H9 (cell line): Measurements from ENCODE around the gene UBAC2. TPM values are rescaled to one million over a fixed set of nuclear protein-coding genes. Genes with fewer than 3 reads are reported as not detected.

Experiments used
- DNase-seq: peaks from one replicate; pipeline ENCODE4 v3.0.0-alpha.2; 2017
- H2AFZ ChIP-seq: one replicate; pipeline ENCODE4 v1.6.1; 2013; ENCODE audit warnings: mild to moderate bottlenecking, low read length, control low read depth, moderate library complexity
- H2AK5ac ChIP-seq: 2 replicates; pipeline ENCODE4 v1.6.1; 2013; ENCODE audit warnings: low read length, control low read depth, mixed read lengths; ENCODE audit not compliant: insufficient read length
- H2BK120ac ChIP-seq: one replicate; pipeline ENCODE4 v1.6.1; 2013; ENCODE audit warnings: low read depth, mild to moderate bottlenecking, low read length, control low read depth, inconsistent platforms; ENCODE audit not compliant: poor library complexity, severe bottlenecking
- H2BK12ac ChIP-seq: 2 replicates; pipeline ENCODE4 v1.6.1; 2013; ENCODE audit warnings: low read length, control low read depth, mixed read lengths, low read depth; ENCODE audit not compliant: insufficient read length
- H2BK15ac ChIP-seq: 2 replicates; pipeline ENCODE4 v1.6.1; 2013; ENCODE audit warnings: low read depth, low read length, control low read depth
- H2BK20ac ChIP-seq: one replicate; pipeline ENCODE4 v1.6.1; 2013; ENCODE audit warnings: low read depth, mild to moderate bottlenecking, low read length, control low read depth, inconsistent platforms; ENCODE audit not compliant: poor library complexity, severe bottlenecking
- H2BK5ac ChIP-seq: 2 replicates; pipeline ENCODE4 v1.6.1; 2013; ENCODE audit warnings: low read length, control low read depth, mixed read lengths; ENCODE audit not compliant: insufficient read length
- H3K14ac ChIP-seq: 2 replicates; pipeline ENCODE4 v1.6.1; 2013; ENCODE audit warnings: low read length, control low read depth; ENCODE audit not compliant: insufficient read depth
- H3K18ac ChIP-seq: 2 replicates; pipeline ENCODE4 v1.6.1; 2013; ENCODE audit warnings: low read depth, mild to moderate bottlenecking, mixed read lengths, low read length, control low read depth; ENCODE audit not compliant: insufficient read length
- H3K23ac ChIP-seq: 2 replicates; pipeline ENCODE4 v1.6.1; 2013; ENCODE audit warnings: low read length, control low read depth, mixed read lengths, low read depth; ENCODE audit not compliant: insufficient read length
- H3K23me2 ChIP-seq: 2 replicates; pipeline ENCODE4 v1.6.1; 2013; ENCODE audit warnings: low read depth, mild to moderate bottlenecking, mixed read lengths, low read length, control low read depth; ENCODE audit not compliant: insufficient read length, poor library complexity, severe bottlenecking
- H3K27ac ChIP-seq: 2 replicates; pipeline ENCODE4 v1.5.1; 2013; ENCODE audit warnings: low read length, control low read depth, mixed read lengths, low read depth; ENCODE audit not compliant: insufficient read length
- H3K27me3 ChIP-seq: 2 replicates; pipeline ENCODE4 v1.6.1; 2013; ENCODE audit warnings: low read length, control low read depth, inconsistent platforms; ENCODE audit not compliant: insufficient read depth
- H3K4ac ChIP-seq: 2 replicates; pipeline ENCODE4 v1.6.1; 2013; ENCODE audit warnings: low read depth, mild to moderate bottlenecking, control low read depth, inconsistent platforms, low read length, moderate library complexity
- H3K4me1 ChIP-seq: 2 replicates; pipeline ENCODE4 v1.6.1; 2013; ENCODE audit warnings: low read length, control low read depth, inconsistent platforms; ENCODE audit not compliant: insufficient read depth
- H3K4me2 ChIP-seq: 2 replicates; pipeline ENCODE4 v1.6.1; 2013; ENCODE audit warnings: low read length, control low read depth, mixed read lengths; ENCODE audit not compliant: insufficient read length, insufficient read depth
- H3K56ac ChIP-seq: 2 replicates; pipeline ENCODE4 v1.6.1; 2013; ENCODE audit warnings: low read depth, mild to moderate bottlenecking, mixed read lengths, low read length, control low read depth; ENCODE audit not compliant: insufficient read length
- H3K79me1 ChIP-seq: 2 replicates; pipeline ENCODE4 v1.6.1; 2013; ENCODE audit warnings: low read depth, mild to moderate bottlenecking, moderate library complexity, low read length, control low read depth, inconsistent platforms; ENCODE audit not compliant: insufficient read depth, poor library complexity, severe bottlenecking
- H3K79me2 ChIP-seq: 2 replicates; pipeline ENCODE4 v1.6.1; 2013; ENCODE audit warnings: low read length, control low read depth, inconsistent platforms; ENCODE audit not compliant: insufficient read depth
- H3K9ac ChIP-seq: 2 replicates; pipeline ENCODE4 v1.6.1; 2013; ENCODE audit warnings: low read length, control low read depth, mixed read lengths; ENCODE audit not compliant: insufficient read length; ENCODE audit errors: extremely low read depth
- H3K9me3 ChIP-seq: one replicate; pipeline ENCODE4 v1.6.1; 2013; ENCODE audit warnings: low read depth, low read length, inconsistent platforms; ENCODE audit not compliant: control insufficient read depth
- H3T11ph ChIP-seq: one replicate; pipeline ENCODE4 v1.6.1; 2013; ENCODE audit warnings: mild to moderate bottlenecking, low read length, control low read depth, inconsistent platforms
- H4K20me1 ChIP-seq: one replicate; pipeline ENCODE4 v1.6.1; 2013; ENCODE audit not compliant: control insufficient read depth, insufficient read length, insufficient read depth
- H4K5ac ChIP-seq: 2 replicates; pipeline ENCODE4 v1.6.1; 2013; ENCODE audit warnings: low read depth, mild to moderate bottlenecking, mixed read lengths, low read length, control low read depth; ENCODE audit not compliant: insufficient read length
- H4K8ac ChIP-seq: replicated peaks from 2 replicates; pipeline ENCODE4 v1.6.1; 2013; ENCODE audit warnings: low read length, control low read depth, mixed read lengths, low read depth; ENCODE audit not compliant: insufficient read length
- H4K91ac ChIP-seq: 2 replicates; pipeline ENCODE4 v1.6.1; 2013; ENCODE audit warnings: low read depth, mild to moderate bottlenecking, moderate library complexity, mixed read lengths, low read length, control low read depth; ENCODE audit not compliant: insufficient read length
- H3K27ac Mint-ChIP-seq, 3 experiments: 2 replicates in 2 of 3; 3 replicates in 1 of 3; pipeline ENCODE4 v1.8.0; 2020 to 2021; ENCODE audit warnings: mixed read lengths in 3 of 3, mild to moderate bottlenecking in 1 of 3, moderate library complexity in 1 of 3
- H3K27me3 Mint-ChIP-seq: 2 replicates; pipeline ENCODE4 v1.8.0; 2021; ENCODE audit warnings: low read depth, mild to moderate bottlenecking, moderate library complexity, mixed read lengths
- H3K36me3 Mint-ChIP-seq, 3 experiments: 2 replicates in 2 of 3; 3 replicates in 1 of 3; pipeline ENCODE4 v1.8.0; 2020 to 2021; ENCODE audit warnings: low read depth in 3 of 3, mixed read lengths in 3 of 3; ENCODE audit not compliant: insufficient read depth in 1 of 3
- H3K4me1 Mint-ChIP-seq, 2 experiments: 2 replicates each; pipeline ENCODE4 v1.8.0; 2020; ENCODE audit warnings: mixed read lengths in 2 of 2
- H3K4me3 Mint-ChIP-seq, 2 experiments: 2 replicates in 1 of 2; 3 replicates in 1 of 2; pipeline ENCODE4 v1.8.0; 2020 to 2021; ENCODE audit warnings: mild to moderate bottlenecking in 2 of 2, mixed read lengths in 2 of 2, moderate library complexity in 1 of 2
- H3K9me3 Mint-ChIP-seq, 2 experiments: 2 replicates in 1 of 2; 3 replicates in 1 of 2; pipeline ENCODE4 v1.8.0; 2020; ENCODE audit warnings: mild to moderate bottlenecking in 2 of 2, mixed read lengths in 2 of 2, moderate library complexity in 1 of 2
- CTCF ChIP-seq: fragments of 200-600 bp; sonication (generic); conservative IDR thresholded peaks from 3 replicates; pipeline ENCODE4 v1.8.0; 2021; ENCODE audit warnings: antibody characterized with exemption, mild to moderate bottlenecking
- WGBS: extraction: QIAGEN DNeasy Blood & Tissue Kit; methylation state at CpG from one replicate; pipeline ENCODE4 v1.1.7; 2013; ENCODE audit warnings: missing lambda C conversion rate, low lambda C conversion rate, mixed read lengths; ENCODE audit not compliant: insufficient read length; ENCODE audit errors: extremely low coverage; 5-methylcytosine and 5-hydroxymethylcytosine counted together
- total RNA-seq: library from RNA; stranded (reverse); gene quantifications from 2 replicates; pipeline ENCODE4 v1.2.1, GENCODE V29; 2021

The UBAC2 gene
- total RNA-seq, 1 experiment from 2014 or later: 52.3 TPM

GRCh38 chr13:99268822-99269221 lies 68.2 kb downstream of the UBAC2 start:
- Histone ChIP-seq H3K9ac (no peak overlapping the region), H3K27ac (no peak overlapping the region), H2BK15ac (no peak overlapping the region), H3K4me1 (no peaks in the 10 kb centered on the region), H3K9me3 (no peaks in the 10 kb centered on the region), H3K23ac (no peak overlapping the region), H2BK12ac (no peak overlapping the region), H2AK5ac (no peak overlapping the region), H3K4me2 (no peak overlapping the region), H2BK120ac (no peak overlapping the region), H2BK5ac (no peak overlapping the region), H4K91ac (no peak overlapping the region), H2BK20ac (no peak overlapping the region), H3K56ac (no peak overlapping the region), H3K27me3 (no peaks in the 10 kb centered on the region), H3K14ac (no peak overlapping the region), H4K8ac (no peak overlapping the region), H2AFZ (no peak overlapping the region), H4K20me1 (no peaks in the 10 kb centered on the region), H4K5ac (no peak overlapping the region), H3K4ac (no peak overlapping the region), H3T11ph (no peak overlapping the region), H3K79me2 (no peaks in the 10 kb centered on the region), H3K79me1 (peaks cover 3% of the 10 kb centered on the region), H3K18ac (no peak overlapping the region), H3K23me2 (no peaks in the 10 kb centered on the region)
- H3K36me3 Mint-ChIP-seq: peaks cover 0 to 11% (median 2%) of the 10 kb centered on the region in 3 experiments; a peak in 2 of 7 replicates
- H3K4me1 Mint-ChIP-seq: peaks cover 3% of the 10 kb centered on the region in 2 experiments; a peak in 2 of 4 replicates
- no peak for TF ChIP-seq CTCF
- H3K9me3 Mint-ChIP-seq: peaks cover 3% of the 10 kb centered on the region in 2 experiments; a peak in 3 of 5 replicates
- no peak overlapping the region for H3K4me3 Mint-ChIP-seq
- WGBS: no CpG with 5 or more reads among the region's 3 CpGs
- peak overlapping the region in 1 of 3 experiments; percentile 0; a peak in 2 of 7 replicates for H3K27ac Mint-ChIP-seq
- DNase-seq: no peak
- no peaks in the 10 kb centered on the region for H3K27me3 Mint-ChIP-seq
